COLO829 (cell line): Measurements from ENCODE around the gene OCA2.
"Not testable (repeated sequence)": the region's sequence is repeated elsewhere in the genome, so short reads cannot be mapped to it uniquely, and the experiment has no call there.

Experiments used
- DNase-seq: peaks from one replicate; pipeline ENCODE4 v3.0.0; 2012; ENCODE audit warnings: low spot score

Gene OCA2

DNA sequence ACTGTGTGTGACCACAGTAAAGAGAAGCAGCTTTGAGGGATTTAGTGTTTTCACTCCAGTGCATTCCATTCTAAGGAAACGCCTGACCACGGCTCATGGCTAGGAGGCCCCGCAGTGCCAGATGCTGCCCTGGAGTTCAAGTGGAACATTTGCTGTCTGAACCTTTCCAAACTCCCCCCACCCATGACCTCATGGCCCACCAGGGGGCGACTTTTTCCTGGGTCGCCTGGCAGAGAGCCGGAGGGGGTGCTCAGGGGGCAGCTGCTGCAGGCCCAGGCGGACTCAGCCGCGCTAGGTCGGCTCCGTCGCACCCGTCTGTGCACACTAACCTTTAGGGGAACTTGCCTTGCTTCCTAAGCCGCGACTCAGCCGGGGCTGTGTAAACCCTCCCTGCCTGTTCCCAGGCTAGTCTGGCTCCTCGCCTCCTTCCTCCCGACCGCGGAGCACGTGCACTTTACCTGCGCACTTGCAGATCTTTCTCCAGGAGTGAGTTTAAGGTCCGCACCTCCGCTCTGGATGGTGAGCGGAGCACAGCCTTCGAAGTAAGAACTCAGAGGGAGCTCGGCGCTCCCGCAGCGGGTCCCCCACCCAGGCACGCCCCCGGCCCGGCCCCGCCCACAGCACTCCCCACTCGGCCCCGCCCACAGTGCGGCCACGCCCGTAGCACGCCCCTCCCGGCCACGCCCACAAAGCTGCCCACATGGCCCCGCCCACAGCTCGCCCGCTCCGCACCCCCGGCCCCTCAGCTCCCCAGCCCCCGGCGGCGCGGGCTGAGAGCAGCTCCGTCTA, at the start of gene OCA2:
Gene OCA2, minus strand, starts transcription at position 550 of the 789 bp plus-strand sequence. CDS start 17,441 bp downstream, outside the sequence.
- DNase-seq, result peak; percentile 36

- no peak for DNase-seq
Measured at GRCh38 chr15:28147801-28148200, 48.7 kb upstream of the OCA2 start.

DNA sequence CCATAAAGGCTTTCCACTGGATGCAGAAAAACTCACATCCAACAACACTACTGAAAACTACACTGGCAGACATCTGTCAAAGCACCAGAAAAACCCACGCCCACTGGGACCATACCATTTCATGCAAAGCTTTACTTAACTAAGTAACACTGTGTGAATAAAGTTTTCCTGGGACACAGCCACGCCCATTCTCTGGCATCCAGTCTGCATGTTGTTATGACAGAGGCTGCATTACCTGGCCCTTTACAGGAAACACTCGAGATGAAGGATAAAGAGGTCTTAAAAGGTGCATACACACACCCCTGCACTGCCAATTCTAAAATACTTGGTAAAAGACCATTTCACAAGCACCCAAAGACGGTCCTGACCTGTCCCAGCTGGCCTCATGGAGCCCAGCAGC, 46.3 kb upstream of the OCA2 start:
- not testable (repeated sequence) for DNase-seq

DNA sequence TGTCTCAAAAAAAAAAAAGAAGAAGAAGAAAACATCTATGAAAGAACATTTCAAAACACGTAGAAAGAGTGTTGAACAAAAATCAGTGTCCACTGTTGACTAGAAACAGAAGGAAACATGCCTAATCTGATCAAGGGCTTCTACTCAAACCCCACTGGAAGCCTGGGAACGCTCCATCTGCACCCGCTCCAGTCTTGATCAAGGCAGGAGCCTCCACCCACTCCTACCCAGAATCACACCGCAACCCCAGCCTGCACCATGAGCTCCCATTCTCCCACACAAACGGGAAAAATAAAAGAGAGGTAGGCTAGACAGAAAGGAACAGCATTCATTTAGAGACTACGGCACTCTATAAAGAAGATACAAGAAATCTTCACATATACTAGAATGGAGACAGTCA, 40.9 kb upstream of the OCA2 start:
- no peak for DNase-seq

- not testable (repeated sequence) for DNase-seq
Measured at GRCh38 chr15:28137408-28138039, 38.4 kb upstream of the OCA2 start.

DNA sequence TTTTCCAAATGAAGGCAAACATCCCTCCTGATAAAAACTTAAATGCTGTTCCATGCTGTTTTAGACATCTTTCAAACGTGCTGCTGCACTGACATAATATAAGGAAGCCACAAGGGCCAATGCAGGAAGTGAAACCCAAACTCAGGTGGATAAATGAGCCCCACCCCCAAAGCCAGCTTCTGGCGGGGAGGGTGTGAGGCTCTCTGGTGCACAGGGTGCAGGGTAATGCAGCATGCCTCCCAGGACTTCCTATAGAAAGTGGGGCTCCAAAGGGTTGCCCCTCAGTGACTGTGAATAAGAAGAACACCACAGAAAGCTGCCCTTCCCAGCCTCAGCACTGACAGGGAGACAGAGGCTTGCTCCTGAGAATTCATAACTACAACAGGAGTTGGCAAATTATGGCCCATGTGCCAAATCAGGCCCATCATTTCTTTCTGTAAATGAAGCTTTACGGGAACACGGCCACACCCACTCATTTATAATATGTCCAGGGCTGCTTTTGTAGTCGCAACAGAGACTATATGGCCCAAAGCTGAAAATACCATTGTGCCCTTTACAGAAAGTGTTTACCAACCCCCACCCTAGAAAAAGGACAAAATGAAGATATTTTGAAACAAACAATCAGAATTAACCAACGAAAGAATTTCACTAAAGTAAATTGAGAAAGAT, 37.3 kb upstream of the OCA2 start:
- not testable (repeated sequence) for DNase-seq

- no peak for DNase-seq
Measured at GRCh38 chr15:28133281-28133680, 34.2 kb upstream of the OCA2 start.

DNA sequence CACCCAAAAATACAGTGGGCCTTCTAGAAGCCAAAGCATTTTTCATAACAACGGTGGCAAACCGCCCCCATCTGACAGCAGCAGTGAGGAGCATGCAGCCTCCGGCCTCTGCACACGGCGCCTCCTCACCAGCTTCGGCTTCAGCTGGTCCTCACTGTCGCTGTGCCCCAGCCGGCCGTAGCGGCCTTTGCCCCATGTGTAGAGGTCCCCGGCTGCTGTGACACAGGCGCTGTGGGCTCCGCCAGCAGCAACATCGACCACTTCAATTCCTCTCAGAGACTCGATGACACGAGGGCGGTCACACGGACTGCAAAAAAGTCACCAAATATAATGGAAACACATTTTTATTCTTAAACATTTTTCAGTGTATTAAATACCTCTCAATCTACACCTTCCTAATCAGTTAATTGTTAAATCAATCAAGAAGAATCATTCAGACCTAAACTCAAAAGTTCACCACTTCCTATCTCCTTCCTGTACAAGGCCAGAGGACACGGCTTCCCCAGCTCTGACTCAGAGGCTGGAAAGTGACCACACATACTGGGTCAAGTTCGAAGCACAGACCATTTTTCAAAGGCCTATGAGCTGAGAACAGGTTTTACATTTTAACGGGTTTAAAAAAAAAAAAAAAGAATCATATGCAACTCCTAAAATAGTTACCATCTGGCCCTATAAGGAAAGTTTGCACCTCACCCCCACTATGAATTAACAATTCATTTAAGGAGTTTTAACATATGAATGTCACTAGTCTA, 33.6 kb upstream of the OCA2 start:
- DNase-seq, result peak; percentile 57

DNA sequence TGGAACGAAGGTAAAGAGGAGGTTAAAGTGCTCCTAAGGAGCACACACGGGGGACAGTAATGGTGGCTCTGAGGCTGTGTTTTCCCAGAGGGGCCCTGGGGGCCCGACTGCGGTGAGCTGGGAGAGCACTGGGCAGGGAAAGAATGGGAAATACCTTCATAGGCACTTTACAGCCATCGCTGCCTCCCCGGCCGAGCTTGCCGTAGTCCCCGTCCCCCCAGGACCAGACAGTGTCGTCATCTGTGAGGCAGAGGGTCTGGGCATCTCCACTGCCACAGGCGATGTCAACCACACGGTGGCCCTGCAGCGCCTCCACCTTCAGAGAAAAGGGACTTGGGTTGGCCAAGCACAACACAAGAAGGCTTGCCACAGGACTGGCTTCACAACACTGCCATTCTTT, 32.8 kb upstream of the OCA2 start:
- DNase-seq, result no peak

GRCh38 chr15:28131400-28131799, 32.3 kb upstream of the OCA2 start:
- DNase-seq, result no peak

DNA sequence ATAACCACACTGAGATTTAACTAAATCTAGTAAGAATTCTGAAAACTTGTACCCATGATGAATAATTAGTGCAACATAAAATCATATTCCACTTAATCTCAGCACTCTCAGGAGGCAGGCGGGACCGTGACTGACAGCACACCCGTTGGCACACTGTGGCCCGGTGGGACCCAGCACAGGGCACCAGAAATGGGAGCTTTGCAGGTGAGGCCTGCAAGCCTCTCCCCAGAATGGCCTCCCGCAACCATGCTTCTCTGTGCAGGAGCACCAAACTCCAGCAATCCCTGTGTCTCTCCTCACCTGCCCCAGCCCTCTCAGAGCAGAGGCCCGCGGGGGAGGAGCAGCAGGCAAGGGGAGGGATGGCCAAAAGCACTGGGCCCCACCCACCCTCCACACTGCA, 31.5 kb upstream of the OCA2 start:
- DNase-seq, result no peak

DNA sequence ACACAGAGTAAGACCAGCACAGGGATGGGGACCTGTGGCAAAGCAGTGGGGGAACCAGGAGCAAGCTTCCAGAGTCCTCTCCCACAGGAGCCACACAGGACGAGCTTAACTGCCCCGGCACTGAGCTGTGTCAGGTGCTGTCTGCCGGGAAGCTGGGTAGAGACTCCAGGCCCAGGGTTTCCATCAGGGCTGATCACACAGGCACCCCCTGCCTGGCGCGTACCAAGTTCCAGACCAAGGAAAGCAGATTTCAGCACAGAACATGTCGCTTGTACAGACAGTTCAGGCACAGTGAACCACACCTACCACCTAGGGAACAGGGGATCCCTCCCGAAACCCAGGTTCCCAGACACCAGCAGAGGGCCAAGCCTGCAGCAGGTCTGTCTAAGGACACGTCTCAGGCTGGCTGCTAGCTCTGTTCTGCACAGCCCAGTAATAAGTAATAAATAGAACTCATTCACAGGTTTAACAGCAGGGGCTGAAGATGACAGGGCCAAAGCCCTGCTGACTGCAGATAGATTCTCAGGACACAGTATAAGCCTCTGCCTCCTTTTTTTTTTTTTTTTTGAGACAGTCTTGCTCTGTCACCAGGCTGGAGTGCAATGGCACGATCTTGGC, 30.2 kb upstream of the OCA2 start:
- no peak for DNase-seq

DNA sequence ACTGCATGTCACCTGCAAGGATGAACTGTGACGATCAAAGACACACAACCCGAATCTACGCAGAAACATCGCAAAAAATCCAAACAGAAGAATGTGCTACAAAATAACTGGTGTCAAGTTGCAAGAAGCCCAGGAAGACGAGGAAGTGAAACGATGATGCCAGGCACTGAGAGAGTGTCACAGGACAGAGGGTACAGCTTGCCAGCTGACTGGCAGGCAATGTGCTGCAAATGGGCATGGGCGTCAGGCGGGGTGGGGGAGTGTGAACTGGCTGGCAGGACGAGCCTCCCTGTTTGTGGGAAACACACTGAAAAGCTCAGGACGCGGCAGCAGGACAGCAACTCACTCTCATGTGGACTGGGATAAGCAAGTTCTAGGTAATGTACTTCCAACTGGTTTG, 28.9 kb upstream of the OCA2 start:
- no peak for DNase-seq

DNA sequence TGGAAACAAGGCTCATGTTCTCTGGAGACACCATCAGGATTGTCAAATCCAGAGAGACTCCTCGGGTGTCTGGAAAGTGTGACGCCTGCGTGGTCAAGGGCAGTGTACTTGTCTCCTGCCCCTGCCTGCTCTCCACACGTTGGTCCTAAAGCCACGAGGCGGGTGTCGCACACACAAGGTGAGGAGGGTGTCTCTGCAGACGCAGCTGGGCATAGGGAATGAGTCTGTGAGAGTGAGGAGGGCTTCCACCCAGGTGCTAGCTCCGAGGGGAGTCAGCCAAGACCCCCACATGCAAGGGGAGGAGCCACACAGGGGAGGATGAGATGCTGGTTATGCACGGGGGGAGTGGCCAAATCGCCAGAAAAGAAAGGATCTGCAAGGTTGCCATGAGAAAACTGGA, 27.9 kb upstream of the OCA2 start:
- no peak for DNase-seq

DNA sequence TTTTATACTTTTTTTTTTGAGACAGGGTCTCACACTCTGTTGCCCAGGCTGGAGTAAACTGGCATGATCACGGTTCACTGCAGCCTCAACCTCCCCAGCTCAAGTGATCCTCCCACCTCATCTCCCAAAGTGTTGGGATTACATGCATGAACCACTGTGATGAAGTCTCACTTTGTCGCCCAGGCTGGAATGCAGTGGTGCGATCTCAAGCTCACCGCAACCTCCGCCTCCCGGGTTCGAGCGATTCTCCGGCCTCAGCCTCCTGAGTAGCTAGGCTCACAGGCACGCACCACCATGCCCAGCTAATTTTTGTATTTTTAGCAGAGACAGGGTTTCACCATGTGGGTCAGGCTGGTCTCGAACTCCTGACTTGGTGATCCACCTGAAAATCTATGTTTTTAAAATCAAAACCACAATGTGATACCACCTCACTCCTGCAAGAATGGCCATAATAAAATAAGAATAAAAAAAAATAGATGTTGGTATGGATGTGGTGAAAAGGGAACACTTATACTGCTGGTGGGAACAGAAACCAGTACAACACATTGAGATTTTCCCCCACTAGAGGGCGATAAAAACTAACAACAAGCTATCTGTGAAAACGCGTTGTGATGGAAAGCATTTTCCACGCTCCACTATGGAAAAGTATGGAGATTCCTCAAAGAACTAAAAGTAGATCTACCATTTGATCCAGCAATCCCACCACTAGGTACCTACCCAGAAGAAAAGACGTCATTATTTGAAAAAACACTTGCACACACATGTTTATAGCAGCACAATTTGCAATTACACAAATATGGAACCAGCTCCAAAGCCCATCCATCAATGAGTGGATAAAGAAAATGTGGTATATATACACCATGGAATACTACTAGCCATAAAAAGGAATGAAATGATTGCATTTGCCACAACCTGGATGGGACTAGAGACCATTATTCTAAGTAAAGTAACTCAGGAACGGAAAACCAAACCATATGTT, 26.8 kb upstream of the OCA2 start:
- peak; percentile 25 for DNase-seq

DNA sequence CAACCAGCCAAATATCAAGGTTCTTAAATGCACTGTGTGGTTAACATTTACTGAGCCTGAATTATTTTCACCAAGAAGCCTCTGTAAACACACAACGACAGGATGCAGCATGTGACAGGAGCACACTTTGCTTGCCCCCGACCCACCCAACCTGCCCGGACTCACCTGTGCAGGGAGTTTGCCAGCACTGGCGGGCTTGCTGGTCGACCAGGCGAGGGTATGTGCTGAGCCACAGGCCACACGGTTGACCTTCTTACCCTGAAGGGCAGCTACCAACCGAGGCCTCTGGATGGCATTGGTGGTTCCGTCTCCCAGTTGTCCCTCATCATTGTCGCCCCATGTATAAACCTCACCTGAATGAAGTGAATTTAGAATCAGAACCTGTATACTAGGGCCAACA, 25.7 kb upstream of the OCA2 start:
- DNase-seq, result no peak

DNA sequence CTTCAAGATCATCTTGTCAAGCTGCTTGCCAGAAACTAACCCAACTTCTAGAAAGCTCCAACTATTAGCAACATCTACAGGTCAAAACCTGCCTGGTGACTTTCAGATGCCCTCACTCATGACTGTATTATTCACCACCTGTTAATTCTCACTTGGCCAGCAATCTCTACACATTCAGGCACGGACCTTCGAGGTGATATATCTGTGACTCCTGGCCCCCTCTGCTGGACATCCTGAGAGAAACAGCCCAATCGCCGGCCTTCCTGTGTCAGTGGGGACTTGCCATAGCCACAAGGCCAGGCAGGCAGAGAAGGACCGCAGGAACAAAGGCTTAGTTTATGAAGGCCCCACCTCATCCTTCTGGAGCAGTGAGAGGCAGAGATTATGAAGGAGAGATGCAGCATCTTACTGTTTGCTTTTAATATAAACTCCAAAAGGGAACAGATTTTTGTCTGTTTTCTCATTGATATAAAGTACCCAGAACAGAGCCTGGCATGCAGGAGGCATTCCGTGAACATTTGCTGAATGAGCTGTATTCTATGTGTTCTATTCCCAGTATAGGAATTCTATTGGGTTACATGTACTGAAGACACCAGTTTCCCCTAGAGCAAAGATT, 24.4 kb upstream of the OCA2 start:
- peak; percentile 57 for DNase-seq

DNA sequence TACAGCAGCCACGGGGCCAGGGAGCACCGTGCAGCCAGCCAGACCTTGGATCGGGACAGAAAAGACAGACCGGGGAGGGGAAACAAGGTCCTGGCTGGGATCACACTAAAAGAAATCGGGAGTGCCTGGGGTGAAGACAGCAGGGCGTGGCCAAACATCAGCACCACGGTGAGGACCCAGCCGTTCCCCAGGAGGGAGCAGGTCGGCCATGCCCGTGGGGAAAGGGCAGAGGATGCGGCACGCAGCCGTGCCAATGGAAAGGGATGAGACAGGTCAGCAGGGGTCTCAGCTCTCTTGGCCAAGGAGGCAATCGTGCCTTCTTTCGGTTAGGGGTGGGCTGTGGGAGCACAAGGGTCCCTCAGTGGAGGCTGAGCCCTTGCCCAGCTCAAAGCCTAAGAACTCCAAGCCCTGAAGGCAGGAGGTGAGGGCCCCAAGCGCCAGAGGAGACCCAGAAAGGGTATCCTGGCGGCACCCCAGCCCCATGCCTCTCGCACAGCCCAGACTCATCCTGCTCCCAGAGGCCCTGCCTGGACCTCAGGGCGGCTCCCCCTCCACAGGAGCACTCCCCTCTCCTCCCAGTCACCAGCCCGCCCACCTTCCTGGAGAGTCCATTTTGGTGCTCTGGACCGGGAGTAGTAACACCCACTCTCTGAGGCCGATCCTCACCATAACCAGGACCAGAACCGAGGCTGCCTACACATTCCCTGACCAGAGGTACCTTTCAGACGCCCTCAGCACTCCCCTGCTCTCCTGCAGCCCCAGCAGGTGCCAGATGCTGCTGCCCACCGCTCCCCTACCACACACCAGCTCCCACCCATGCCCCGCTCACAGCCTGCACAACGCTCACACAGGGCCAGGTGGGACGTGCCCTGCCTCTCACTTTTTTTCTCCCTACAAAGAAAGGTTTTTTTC, 23.2 kb upstream of the OCA2 start:
- DNase-seq, result no peak

DNA sequence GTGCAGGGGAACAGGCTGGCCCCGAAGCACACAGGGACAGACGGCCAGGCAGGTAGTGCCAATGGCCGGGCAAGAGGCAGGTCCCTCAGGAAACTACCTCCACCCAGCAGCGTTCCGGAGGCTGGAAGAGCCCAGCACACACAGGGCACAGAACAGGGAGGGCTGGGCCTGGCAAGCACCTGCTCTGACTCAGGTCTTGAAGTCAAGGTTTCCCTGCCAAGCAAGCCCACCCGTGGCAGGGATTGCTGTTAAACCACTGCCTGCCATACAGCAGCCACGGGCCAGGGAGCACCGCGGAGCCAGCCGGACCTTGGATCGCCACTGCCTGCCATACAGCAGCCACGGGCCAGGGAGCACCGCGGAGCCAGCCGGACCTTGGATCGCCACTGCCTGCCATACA, 22.5 kb upstream of the OCA2 start:
- not testable (repeated sequence) for DNase-seq

GRCh38 chr15:28120359-28120640, 21.2 kb upstream of the OCA2 start:
- no peak for DNase-seq
